Esophagus muscularis mucosa (tissue), 4 donors: ENCODE data around the gene SERPINB7. TPM values are rescaled to one million over a fixed set of nuclear protein-coding genes. Genes with fewer than 3 reads are reported as not detected.

ENCODE experiments used
- DNase-seq: peaks from one replicate; pipeline ENCODE4 v3.0.0-alpha.2; 2017; ENCODE audit errors: extremely low spot score
- H3K27ac ChIP-seq, 4 donors: fragments of 200-600 bp; sonication (generic); replicated peaks in 1 of 4; 1 replicate in 3 of 4; 2 replicates in 1 of 4; pipeline ENCODE4 v1.5.1; 2016 to 2019; ENCODE audit warnings: mild to moderate bottlenecking in 1 of 4
- H3K27me3 ChIP-seq, 4 donors: fragments of 200-600 bp; sonication (generic); one replicate each; pipeline versions ENCODE4 v1.5.1 to v1.6.0; 2016 to 2019
- H3K36me3 ChIP-seq, 4 donors: fragments of 200-600 bp; sonication (generic); one replicate each; pipeline ENCODE4 v1.5.1; 2016 to 2019
- H3K4me1 ChIP-seq, 4 donors: fragments of 200-600 bp; sonication (generic); one replicate each; pipeline ENCODE4 v1.5.1; 2016 to 2019
- H3K4me3 ChIP-seq, 4 donors: fragments of 200-600 bp; sonication (generic); 1 replicate in 2 of 4; 2 replicates in 2 of 4; pipeline ENCODE4 v1.5.1; 2016 to 2019; ENCODE audit warnings: mild to moderate bottlenecking in 4 of 4, moderate library complexity in 1 of 4
- H3K9me3 ChIP-seq, 4 donors: fragments of 200-600 bp; sonication (generic); 1 replicate in 3 of 4; 2 replicates in 1 of 4; pipeline ENCODE4 v1.5.1; 2016 to 2019
- EP300 ChIP-seq: sonication (generic); formaldehyde crosslinking; IDR thresholded peaks from one replicate; pipeline ENCODE4 v1.6.1; 2017; ENCODE audit warnings: antibody characterized with exemption
- POLR2A ChIP-seq: fragments of 450-650 bp; IDR thresholded peaks from one replicate; pipeline ENCODE4 v1.6.1; 2017; ENCODE audit warnings: antibody characterized with exemption, moderate library complexity, mild to moderate bottlenecking, low read depth
- POLR2AphosphoS5 ChIP-seq, 2 donors: sonication (generic); formaldehyde crosslinking; IDR thresholded peaks; one replicate each; pipeline ENCODE4 v1.6.1; 2017; ENCODE audit warnings: antibody characterized with exemption in 2 of 2
- WGBS: methylation state at CpG from one replicate; pipeline ENCODE4 v1.1.5; 2018; 5-methylcytosine and 5-hydroxymethylcytosine counted together
- intact Hi-C: fragments of 100-400 bp; cut with DNase I; formaldehyde crosslinking; loops from one replicate; pipeline ENCODE4 v1.15.1; 2023
- total RNA-seq, 4 donors: library from RNA; depleted of rRNA; stranded (reverse); fragments of >200 nt; gene quantifications; one replicate each; pipeline versions ENCODE4 v1.1.0 to v1.2.1, GENCODE V29; 2016
- TF ChIP-seq, protein P1 (sequence below), 3 experiments: fragments of 200-600 bp in 2 of 3; fragments of 450-650 bp in 1 of 3; sonication (generic) in 2 of 3; IDR thresholded peaks; one replicate each; pipeline ENCODE4 v1.5.1; 2017 to 2019; ENCODE audit warnings: antibody characterized with exemption in 3 of 3, mild to moderate bottlenecking in 2 of 3, moderate library complexity in 1 of 3

The SERPINB7 gene
- total RNA-seq, 4 donors from 2014 or later = not detected

DNA sequence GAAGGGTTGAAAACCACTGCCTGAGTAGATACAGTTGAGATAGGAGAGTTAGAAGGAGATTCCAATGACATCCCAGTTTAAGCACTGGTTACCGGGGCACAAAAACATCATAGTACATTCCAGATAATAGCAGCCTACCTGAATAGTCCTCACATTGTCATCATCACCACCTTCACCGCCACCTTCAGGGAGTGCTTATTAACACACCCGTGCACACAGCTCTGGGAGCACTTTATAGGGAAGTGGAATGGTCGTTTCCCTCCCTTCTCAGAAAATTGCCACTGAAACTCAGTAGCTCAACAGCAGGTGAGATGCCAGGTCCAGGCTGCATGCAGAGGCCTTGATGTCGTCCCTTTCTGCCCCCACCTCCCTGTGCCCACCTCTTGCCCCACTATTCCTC, 8.2 kb downstream of the SERPINB7 start:
- intact Hi-C loops = no loop called here
- Histone ChIP-seq H3K27ac (no peak overlapping the region), H3K4me1 (no peaks in the 10 kb centered on the region), H3K9me3 (no peaks in the 10 kb centered on the region), H3K27me3 (no peaks in the 10 kb centered on the region), H3K4me3 (no peak overlapping the region), H3K36me3 (no peaks in the 10 kb centered on the region)
- 78% methylated on average over 5 of the region's 5 CpGs for WGBS
- DNase-seq = no peak
- TF ChIP-seq POLR2A (no peak), POLR2AphosphoS5 (IDR thresholded peaks at IDR 0.05) (no peak), EP300 (no peak)
- TF ChIP-seq, protein P1, sequence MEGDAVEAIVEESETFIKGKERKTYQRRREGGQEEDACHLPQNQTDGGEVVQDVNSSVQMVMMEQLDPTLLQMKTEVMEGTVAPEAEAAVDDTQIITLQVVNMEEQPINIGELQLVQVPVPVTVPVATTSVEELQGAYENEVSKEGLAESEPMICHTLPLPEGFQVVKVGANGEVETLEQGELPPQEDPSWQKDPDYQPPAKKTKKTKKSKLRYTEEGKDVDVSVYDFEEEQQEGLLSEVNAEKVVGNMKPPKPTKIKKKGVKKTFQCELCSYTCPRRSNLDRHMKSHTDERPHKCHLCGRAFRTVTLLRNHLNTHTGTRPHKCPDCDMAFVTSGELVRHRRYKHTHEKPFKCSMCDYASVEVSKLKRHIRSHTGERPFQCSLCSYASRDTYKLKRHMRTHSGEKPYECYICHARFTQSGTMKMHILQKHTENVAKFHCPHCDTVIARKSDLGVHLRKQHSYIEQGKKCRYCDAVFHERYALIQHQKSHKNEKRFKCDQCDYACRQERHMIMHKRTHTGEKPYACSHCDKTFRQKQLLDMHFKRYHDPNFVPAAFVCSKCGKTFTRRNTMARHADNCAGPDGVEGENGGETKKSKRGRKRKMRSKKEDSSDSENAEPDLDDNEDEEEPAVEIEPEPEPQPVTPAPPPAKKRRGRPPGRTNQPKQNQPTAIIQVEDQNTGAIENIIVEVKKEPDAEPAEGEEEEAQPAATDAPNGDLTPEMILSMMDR (IDR thresholded peaks at IDR 0.05) = no peak

DNA sequence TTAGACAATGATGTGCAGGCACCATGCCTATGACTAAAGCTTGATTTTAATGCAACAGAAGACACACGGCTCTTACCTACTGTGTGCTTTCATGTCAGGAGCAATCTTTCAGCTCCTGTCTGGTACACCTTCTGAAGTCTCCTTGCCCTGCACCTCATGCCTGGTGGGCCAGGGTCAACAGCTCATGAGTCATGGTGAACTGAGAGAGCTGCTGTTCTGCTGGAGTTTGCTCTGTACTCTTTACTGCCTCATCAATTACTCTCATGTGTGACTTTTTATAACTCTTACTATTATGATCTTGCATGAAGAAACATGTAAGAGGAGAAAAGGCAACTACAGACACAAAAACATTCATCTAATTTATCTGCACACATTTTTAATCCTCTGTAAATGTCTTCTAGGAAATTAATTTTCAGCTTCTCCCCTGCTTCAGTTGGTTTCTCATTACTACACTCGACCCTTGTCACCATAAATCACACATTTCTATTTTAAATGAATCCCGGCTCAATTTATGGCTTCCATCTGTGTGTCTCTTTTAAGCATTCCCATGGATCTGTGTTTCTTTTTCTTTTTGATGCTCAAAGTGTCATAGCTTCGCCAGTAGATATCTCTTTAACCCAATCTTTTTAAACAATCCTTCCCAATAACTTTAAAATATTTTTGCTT, 9.7 kb downstream of the SERPINB7 start:
- 39% methylated on average over 4 of the region's 4 CpGs for WGBS
- DNase-seq = no peak
- intact Hi-C loops = no loop called here

DNA sequence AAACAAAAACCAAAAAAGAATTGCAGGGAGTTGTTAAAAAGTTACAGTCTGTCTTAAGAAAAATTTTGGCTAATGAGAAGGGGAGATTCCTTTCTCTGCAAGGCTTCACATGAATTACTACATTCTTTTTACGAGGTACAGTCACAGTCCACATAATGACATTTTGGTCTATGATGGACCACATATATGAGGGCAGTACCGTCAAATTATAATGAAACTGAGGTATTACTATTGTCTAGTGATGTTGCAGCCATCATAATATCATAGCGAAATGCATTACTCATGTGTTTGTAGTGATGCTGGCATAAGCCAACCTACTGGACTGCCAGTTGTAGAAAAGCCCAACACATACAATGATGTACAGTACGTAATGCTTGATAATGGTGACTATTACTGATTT, 12.5 kb downstream of the SERPINB7 start:
- Histone ChIP-seq H3K4me1 (no peaks in the 10 kb centered on the region), H3K27me3 (no peaks in the 10 kb centered on the region), H3K4me3 (no peak overlapping the region), H3K27ac (no peak overlapping the region), H3K36me3 (no peaks in the 10 kb centered on the region), H3K9me3 (no peaks in the 10 kb centered on the region)
- TF ChIP-seq, protein P1 (IDR thresholded peaks at IDR 0.05) = no peak
- TF ChIP-seq EP300 (no peak), POLR2AphosphoS5 (IDR thresholded peaks at IDR 0.05) (no peak), POLR2A (no peak)
- intact Hi-C loops = no loop called here
- 91% methylated on average over 4 of the region's 4 CpGs for WGBS
- DNase-seq = no peak

More for the DNA sequence above, 9.7 kb downstream of the SERPINB7 start:
- no peaks in the 10 kb centered on the region for H3K4me1 ChIP-seq
- H3K27me3 ChIP-seq = no peaks in the 10 kb centered on the region
- no peak overlapping the region for H3K27ac ChIP-seq
- no peak overlapping the region for H3K4me3 ChIP-seq
- TF ChIP-seq POLR2A (no peak), POLR2AphosphoS5 (IDR thresholded peaks at IDR 0.05) (no peak), EP300 (no peak)
- TF ChIP-seq, protein P1 (IDR thresholded peaks at IDR 0.05) = no peak
- no peaks in the 10 kb centered on the region for H3K36me3 ChIP-seq
- H3K9me3 ChIP-seq = no peaks in the 10 kb centered on the region

- no peak overlapping the region for H3K27ac ChIP-seq
- H3K4me1 ChIP-seq = no peaks in the 10 kb centered on the region
- H3K27me3 ChIP-seq = no peaks in the 10 kb centered on the region
- no peaks in the 10 kb centered on the region for H3K9me3 ChIP-seq
- no peaks in the 10 kb centered on the region for H3K36me3 ChIP-seq
- H3K4me3 ChIP-seq = no peak overlapping the region
- TF ChIP-seq POLR2A (no peak), EP300 (no peak), POLR2AphosphoS5 (IDR thresholded peaks at IDR 0.05) (no peak)
- TF ChIP-seq, protein P1 (IDR thresholded peaks at IDR 0.05) = no peak
- intact Hi-C loops = no loop called here
- DNase-seq = no peak
- WGBS = 75% methylated on average over 3 of the region's 3 CpGs
Observed at GRCh38 chr18:63788447-63789096, 13.4 kb downstream of the SERPINB7 start.
